GM12878 (cell line): ENCODE data around the gene DOK1. TPM values are rescaled to one million over a fixed set of nuclear protein-coding genes. Genes with fewer than 3 reads are reported as not detected.
A peak's percentile ranks its signal among the peaks of the same experiment; 100 is the strongest.

Experiments used
- BACH1 ChIP-seq: fragments of 450-650 bp; IDR thresholded peaks from 2 replicates; pipeline ENCODE4 v1.6.1; 2017; ENCODE audit warnings: mild to moderate bottlenecking, borderline replicate concordance
- BMI1 ChIP-seq: fragments of 450-650 bp; IDR thresholded peaks from 2 replicates; pipeline ENCODE4 v1.6.1; 2016; ENCODE audit warnings: mild to moderate bottlenecking, moderate library complexity, borderline replicate concordance
- ELK1 ChIP-seq: IDR thresholded peaks from 2 replicates; pipeline ENCODE4 v1.6.1; 2012; ENCODE audit warnings: low read depth, low read length, improper control_type of control experiment
- ETV6 ChIP-seq, 2 experiments: fragments of 450-650 bp in 1 of 2; IDR thresholded peaks in 1 of 2; conservative IDR thresholded peaks in 1 of 2; 2 replicates each; pipeline ENCODE4 v1.6.1; 2014; ENCODE audit warnings: antibody characterized with exemption in 1 of 2, borderline replicate concordance in 1 of 2, low read depth in 1 of 2, mild to moderate bottlenecking in 1 of 2, moderate library complexity in 1 of 2
- FOXM1 ChIP-seq: IDR thresholded peaks from 2 replicates; pipeline ENCODE4 v1.6.1; 2012; ENCODE audit warnings: low read depth, mild to moderate bottlenecking, inconsistent platforms, low read length, moderate library complexity
- HSF1 ChIP-seq: fragments of 150-350 bp; IDR thresholded peaks from 2 replicates; pipeline ENCODE4 v1.6.1; 2014; ENCODE audit warnings: mild to moderate bottlenecking, low read depth, low read length
- IKZF2 ChIP-seq, 2 experiments: fragments of 450-650 bp; IDR thresholded peaks; 2 replicates each; pipeline ENCODE4 v1.6.1; 2017; ENCODE audit warnings: mild to moderate bottlenecking in 2 of 2, moderate library complexity in 2 of 2
- MEF2B ChIP-seq: fragments of 450-650 bp; IDR thresholded peaks from 2 replicates; pipeline ENCODE4 v1.6.1; 2018; ENCODE audit warnings: mild to moderate bottlenecking, moderate library complexity; ENCODE audit not compliant: partially characterized antibody, poor library complexity, severe bottlenecking
- NFIC ChIP-seq: IDR thresholded peaks from 2 replicates; pipeline ENCODE4 v1.6.1; 2012; ENCODE audit warnings: low read depth, mild to moderate bottlenecking, inconsistent platforms, low read length, moderate library complexity
- POLR2A ChIP-seq: IDR thresholded peaks from 2 replicates; pipeline ENCODE4 v1.6.1; 2011; ENCODE audit warnings: low read depth, mild to moderate bottlenecking, low read length
- SPI1 ChIP-seq: IDR thresholded peaks from 2 replicates; pipeline ENCODE4 v1.6.1; 2011; ENCODE audit warnings: low read depth, mild to moderate bottlenecking, low read length, moderate library complexity, borderline replicate concordance; ENCODE audit not compliant: insufficient read depth
- SUPT20H ChIP-seq: IDR thresholded peaks from 2 replicates; pipeline ENCODE4 v1.6.1; 2011; ENCODE audit warnings: low read depth, mild to moderate bottlenecking, low read length, moderate library complexity, borderline replicate concordance; ENCODE audit not compliant: control insufficient read depth
- YBX1 ChIP-seq: fragments of 450-650 bp; IDR thresholded peaks from 2 replicates; pipeline ENCODE4 v1.6.1; 2016; ENCODE audit warnings: antibody characterized with exemption
- ZNF592 ChIP-seq: fragments of 450-650 bp; IDR thresholded peaks from 2 replicates; pipeline ENCODE4 v1.6.1; 2017; ENCODE audit warnings: mild to moderate bottlenecking, moderate library complexity
- polyA plus RNA-seq, 11 experiments: library from polyadenylated mRNA; depleted of rRNA in 4 of 11; unstranded in 6 of 11; stranded (reverse) in 5 of 11; fragments of >200 nt; fragmentation: Nextera tagmentation in 4 of 11; fragmentation: Illumina TruSeq in 1 of 11; extraction: Ambion mirVana in 4 of 11; extraction: Trizol in 1 of 11; gene quantifications; 1 replicate in 1 of 11; 2 replicates in 10 of 11; pipeline versions ENCODE4 v1.2.1 to v1.2.3, GENCODE V29; 2011 to 2016; ENCODE audit warnings: inconsistent platforms in 2 of 11, missing spikeins in 2 of 11, low read depth in 1 of 11
- total RNA-seq, 4 experiments: library from RNA; depleted of rRNA in 3 of 4; stranded (reverse); fragments of >200 nt in 3 of 4; fragmentation: Illumina TruSeq in 1 of 4; extraction: Trizol in 1 of 4; gene quantifications; 2 replicates each; pipeline versions ENCODE4 v1.2.1 to v1.2.3, GENCODE V29; 2013 to 2021
- TF ChIP-seq, protein P1 (sequence below): fragments of 450-650 bp; IDR thresholded peaks from 2 replicates; pipeline ENCODE4 v1.6.1; 2017; ENCODE audit warnings: mild to moderate bottlenecking, low read depth, inconsistent platforms; ENCODE audit not compliant: poor library complexity, severe bottlenecking
- TF ChIP-seq, protein P2 (sequence below): IDR thresholded peaks from 2 replicates; pipeline ENCODE4 v1.6.1; 2011; ENCODE audit warnings: low read depth, mild to moderate bottlenecking, low read length, moderate library complexity, borderline replicate concordance; ENCODE audit errors: extremely low read depth
- TF ChIP-seq, protein P3 (sequence below): fragments of 450-650 bp; IDR thresholded peaks from 2 replicates; pipeline ENCODE4 v1.6.1; 2016; ENCODE audit warnings: mild to moderate bottlenecking

DOK1 gene
- total and polyA plus RNA-seq, 10 of the 15 experiments (the other 5 are each of a cell fraction or from before 2014, with no cell fraction given) = 1.4 to 104 (median 59.7) TPM

- TF ChIP-seq SUPT20H = no peak
- TF ChIP-seq BMI1 = peak; percentile 95
- TF ChIP-seq ETV6 (conservative IDR thresholded peaks at IDR 0.05 in 1 of 2, IDR thresholded peaks at IDR 0.05 in 1 of 2; ENCODE audit: borderline replicate concordance in 1 of 2, low read depth in 1 of 2) = no peak
- TF ChIP-seq, protein P1, sequence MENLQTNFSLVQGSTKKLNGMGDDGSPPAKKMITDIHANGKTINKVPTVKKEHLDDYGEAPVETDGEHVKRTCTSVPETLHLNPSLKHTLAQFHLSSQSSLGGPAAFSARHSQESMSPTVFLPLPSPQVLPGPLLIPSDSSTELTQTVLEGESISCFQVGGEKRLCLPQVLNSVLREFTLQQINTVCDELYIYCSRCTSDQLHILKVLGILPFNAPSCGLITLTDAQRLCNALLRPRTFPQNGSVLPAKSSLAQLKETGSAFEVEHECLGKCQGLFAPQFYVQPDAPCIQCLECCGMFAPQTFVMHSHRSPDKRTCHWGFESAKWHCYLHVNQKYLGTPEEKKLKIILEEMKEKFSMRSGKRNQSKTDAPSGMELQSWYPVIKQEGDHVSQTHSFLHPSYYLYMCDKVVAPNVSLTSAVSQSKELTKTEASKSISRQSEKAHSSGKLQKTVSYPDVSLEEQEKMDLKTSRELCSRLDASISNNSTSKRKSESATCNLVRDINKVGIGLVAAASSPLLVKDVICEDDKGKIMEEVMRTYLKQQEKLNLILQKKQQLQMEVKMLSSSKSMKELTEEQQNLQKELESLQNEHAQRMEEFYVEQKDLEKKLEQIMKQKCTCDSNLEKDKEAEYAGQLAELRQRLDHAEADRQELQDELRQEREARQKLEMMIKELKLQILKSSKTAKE = no peak
- TF ChIP-seq HSF1 = no peak
- peak; percentile 90 for TF ChIP-seq ELK1
- TF ChIP-seq IKZF2 (IDR thresholded peaks at IDR 0.05) = no peak
- TF ChIP-seq BACH1 = peak; percentile 85
- peak; percentile 94 for TF ChIP-seq POLR2A
- TF ChIP-seq YBX1 = 0 out of 2 replicates have a peak, but pooled peaks have one; percentile 44
- peak; percentile 98 for TF ChIP-seq MEF2B
- TF ChIP-seq, protein P2, sequence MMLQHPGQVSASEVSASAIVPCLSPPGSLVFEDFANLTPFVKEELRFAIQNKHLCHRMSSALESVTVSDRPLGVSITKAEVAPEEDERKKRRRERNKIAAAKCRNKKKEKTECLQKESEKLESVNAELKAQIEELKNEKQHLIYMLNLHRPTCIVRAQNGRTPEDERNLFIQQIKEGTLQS = 0 out of 2 replicates have a peak, but pooled peaks have one; percentile 26
- TF ChIP-seq, protein P3, sequence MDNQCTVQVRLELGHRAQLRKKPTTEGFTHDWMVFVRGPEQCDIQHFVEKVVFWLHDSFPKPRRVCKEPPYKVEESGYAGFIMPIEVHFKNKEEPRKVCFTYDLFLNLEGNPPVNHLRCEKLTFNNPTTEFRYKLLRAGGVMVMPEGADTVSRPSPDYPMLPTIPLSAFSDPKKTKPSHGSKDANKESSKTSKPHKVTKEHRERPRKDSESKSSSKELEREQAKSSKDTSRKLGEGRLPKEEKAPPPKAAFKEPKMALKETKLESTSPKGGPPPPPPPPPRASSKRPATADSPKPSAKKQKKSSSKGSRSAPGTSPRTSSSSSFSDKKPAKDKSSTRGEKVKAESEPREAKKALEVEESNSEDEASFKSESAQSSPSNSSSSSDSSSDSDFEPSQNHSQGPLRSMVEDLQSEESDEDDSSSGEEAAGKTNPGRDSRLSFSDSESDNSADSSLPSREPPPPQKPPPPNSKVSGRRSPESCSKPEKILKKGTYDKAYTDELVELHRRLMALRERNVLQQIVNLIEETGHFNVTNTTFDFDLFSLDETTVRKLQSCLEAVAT = no peak; the same call in 1 of the 2 replicates
- no peak for TF ChIP-seq SPI1
- TF ChIP-seq NFIC = no peak
- TF ChIP-seq FOXM1 = no peak
- TF ChIP-seq ZNF592 = no peak
Observed at GRCh38 chr2:74507145-74507925, 47.2 kb upstream of the DOK1 start, which contains the start of gene PCGF1 (continued).
